Neural cell (in vitro differentiated cells): ENCODE measurements around the gene CYB5A. TPM values are rescaled to one million over a fixed set of nuclear protein-coding genes. Genes with fewer than 3 reads are reported as not detected.

ENCODE experiments used
- H2AFZ ChIP-seq: fragments of 200-600, 300-800 bp; sonication (generic), shearing (Covaris generic); 2 replicates; pipeline ENCODE4 v1.6.0; 2014; ENCODE audit warnings: low read depth, mild to moderate bottlenecking, antibody characterized with exemption, low read length, moderate library complexity
- H3F3A ChIP-seq: fragments of 200-600 bp; shearing (Covaris generic); 2 replicates; pipeline ENCODE4 v1.6.1; 2016; ENCODE audit warnings: mild to moderate bottlenecking, moderate library complexity, mixed read lengths, antibody characterized with exemption, low read length; ENCODE audit not compliant: insufficient read depth, poor library complexity, severe bottlenecking
- H3K27ac ChIP-seq: fragments of 200-600, 300-800 bp; sonication (generic), shearing (Covaris generic); 2 replicates; pipeline ENCODE4 v1.5.1; 2014; ENCODE audit warnings: mild to moderate bottlenecking, low read length, moderate library complexity
- H3K27me3 ChIP-seq: fragments of 300-800, 200-600 bp; sonication (generic), shearing (Covaris generic); 2 replicates; pipeline ENCODE4 v1.6.0; 2014; ENCODE audit warnings: mild to moderate bottlenecking, low read depth, low read length, moderate library complexity; ENCODE audit not compliant: insufficient read depth
- H3K36me3 ChIP-seq: fragments of 300-800, 200-600 bp; sonication (generic), shearing (Covaris generic); 2 replicates; pipeline ENCODE4 v1.5.1; 2014; ENCODE audit warnings: mild to moderate bottlenecking, antibody characterized with exemption, low read length, moderate library complexity; ENCODE audit not compliant: insufficient read depth
- H3K4me2 ChIP-seq: fragments of 300-800, 200-600 bp; sonication (generic), shearing (Covaris generic); 2 replicates; pipeline ENCODE4 v1.6.0; 2014; ENCODE audit warnings: mild to moderate bottlenecking, low read length
- H3K4me3 ChIP-seq: fragments of 300-800, 200-600 bp; sonication (generic), shearing (Covaris generic); 2 replicates; pipeline ENCODE4 v1.5.1; 2014; ENCODE audit warnings: mild to moderate bottlenecking, low read length, moderate library complexity
- H3K79me2 ChIP-seq: fragments of 200-600 bp; shearing (Covaris generic); replicated peaks from 2 replicates; pipeline ENCODE4 v1.6.0; 2014; ENCODE audit warnings: mild to moderate bottlenecking, low read length, moderate library complexity; ENCODE audit not compliant: insufficient read depth
- H3K9ac ChIP-seq: fragments of 300-800, 200-600 bp; sonication (generic), shearing (Covaris generic); 2 replicates; pipeline ENCODE4 v1.6.1; 2016; ENCODE audit warnings: mild to moderate bottlenecking, low read length, mixed read lengths
- H3K9me2 ChIP-seq: fragments of 200-600 bp; shearing (Covaris generic); 2 replicates; pipeline ENCODE4 v1.6.1; 2016; ENCODE audit warnings: mild to moderate bottlenecking, low read length, mixed read lengths; ENCODE audit not compliant: insufficient read depth
- H3K9me3 ChIP-seq: fragments of 200-600, 300-800 bp; sonication (generic), shearing (Covaris generic); 2 replicates; pipeline ENCODE4 v1.6.1; 2016; ENCODE audit warnings: mild to moderate bottlenecking, mixed run types, low read length, moderate library complexity, mixed read lengths
- H4K20me1 ChIP-seq: fragments of 200-600 bp; shearing (Covaris generic); 2 replicates; pipeline ENCODE4 v1.6.1; 2016; ENCODE audit warnings: mild to moderate bottlenecking, mixed run types; ENCODE audit not compliant: insufficient read depth
- CTCF ChIP-seq: fragments of 450-650 bp; IDR thresholded peaks from 2 replicates; pipeline ENCODE4 v1.5.1; 2014; ENCODE audit warnings: antibody characterized with exemption, mild to moderate bottlenecking, moderate library complexity; ENCODE audit not compliant: poor library complexity, severe bottlenecking
- EP300 ChIP-seq: fragments of 450-650 bp; conservative IDR thresholded peaks from 2 replicates; pipeline ENCODE4 v1.6.1; 2014; ENCODE audit warnings: antibody characterized with exemption, mild to moderate bottlenecking, moderate library complexity; ENCODE audit not compliant: poor library complexity, severe bottlenecking
- EZH2 ChIP-seq: fragments of 200-600, 300-800 bp; shearing (Covaris generic), sonication (generic); IDR thresholded peaks from 2 replicates; pipeline ENCODE4 v1.6.1; 2014; ENCODE audit warnings: antibody characterized with exemption, low read length, borderline replicate concordance, mild to moderate bottlenecking; ENCODE audit not compliant: insufficient read depth, poor library complexity, severe bottlenecking
- MXI1 ChIP-seq: fragments of 450-650 bp; conservative IDR thresholded peaks from 2 replicates; pipeline ENCODE4 v1.6.1; 2014; ENCODE audit warnings: antibody characterized with exemption, mild to moderate bottlenecking; ENCODE audit not compliant: poor library complexity, severe bottlenecking
- POLR2AphosphoS5 ChIP-seq: IDR thresholded peaks from 2 replicates; pipeline ENCODE4 v1.6.1; 2012
- RAD21 ChIP-seq: fragments of 450-650 bp; conservative IDR thresholded peaks from 2 replicates; pipeline ENCODE4 v1.6.1; 2014; ENCODE audit warnings: antibody characterized with exemption, mild to moderate bottlenecking, moderate library complexity
- SMC3 ChIP-seq: fragments of 450-650 bp; conservative IDR thresholded peaks from 2 replicates; pipeline ENCODE4 v1.6.1; 2014; ENCODE audit warnings: antibody characterized with exemption, mild to moderate bottlenecking, moderate library complexity; ENCODE audit not compliant: poor library complexity
- TAF1 ChIP-seq: IDR thresholded peaks from 2 replicates; pipeline ENCODE4 v1.6.1; 2012; ENCODE audit warnings: low read depth
- polyA plus RNA-seq: library from polyadenylated mRNA; depleted of rRNA; stranded (reverse); fragments of >200 nt; gene quantifications from 2 replicates; pipeline ENCODE4 v1.2.3, GENCODE V29; 2014
- TF ChIP-seq, protein P1 (sequence below): IDR thresholded peaks from 2 replicates; pipeline ENCODE4 v1.6.1; 2012; ENCODE audit warnings: borderline replicate concordance

CYB5A gene
- polyA plus RNA-seq, 1 donor from 2014 or later, result 35.4 TPM

DNA sequence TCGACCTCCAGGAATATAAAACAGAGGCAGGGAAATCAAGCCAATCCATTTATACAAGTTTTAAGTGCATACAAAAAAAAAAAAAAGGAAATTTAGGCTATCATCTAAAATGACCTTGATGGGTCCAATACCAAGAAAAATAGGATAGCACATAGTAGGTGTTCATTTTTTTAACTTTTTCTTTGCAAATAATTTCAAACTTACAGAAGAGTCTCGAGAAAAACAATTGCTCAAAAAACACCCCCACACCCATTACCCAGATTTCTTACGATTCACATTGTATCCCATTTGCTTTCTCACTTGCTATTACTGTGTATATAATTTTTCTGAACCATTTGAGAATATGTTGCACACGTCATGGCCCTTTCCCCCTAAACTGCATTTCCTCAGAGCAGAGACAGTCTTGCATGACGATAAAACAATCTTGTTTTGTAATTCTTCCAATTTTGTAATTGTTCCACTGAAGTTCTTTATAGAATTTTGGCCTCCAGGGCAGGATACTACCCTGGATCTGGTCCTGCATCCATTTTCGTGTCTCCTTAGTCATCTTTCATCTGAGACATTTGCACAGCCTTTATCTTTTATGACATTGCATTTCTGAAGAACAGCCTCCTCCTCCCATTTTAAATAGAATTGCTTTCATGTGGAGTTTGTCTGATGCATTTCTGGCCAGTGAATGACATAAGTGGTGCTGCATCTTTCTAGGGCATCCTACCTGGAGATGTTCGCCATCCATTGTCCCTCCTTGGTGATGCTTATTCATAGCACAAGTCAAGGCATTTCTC, 68.9 kb downstream of the CYB5A start:
- TF ChIP-seq TAF1 (no peak), MXI1 (no peak), CTCF (no peak), SMC3 (no peak), POLR2AphosphoS5 (no peak)
- TF ChIP-seq, protein P1, sequence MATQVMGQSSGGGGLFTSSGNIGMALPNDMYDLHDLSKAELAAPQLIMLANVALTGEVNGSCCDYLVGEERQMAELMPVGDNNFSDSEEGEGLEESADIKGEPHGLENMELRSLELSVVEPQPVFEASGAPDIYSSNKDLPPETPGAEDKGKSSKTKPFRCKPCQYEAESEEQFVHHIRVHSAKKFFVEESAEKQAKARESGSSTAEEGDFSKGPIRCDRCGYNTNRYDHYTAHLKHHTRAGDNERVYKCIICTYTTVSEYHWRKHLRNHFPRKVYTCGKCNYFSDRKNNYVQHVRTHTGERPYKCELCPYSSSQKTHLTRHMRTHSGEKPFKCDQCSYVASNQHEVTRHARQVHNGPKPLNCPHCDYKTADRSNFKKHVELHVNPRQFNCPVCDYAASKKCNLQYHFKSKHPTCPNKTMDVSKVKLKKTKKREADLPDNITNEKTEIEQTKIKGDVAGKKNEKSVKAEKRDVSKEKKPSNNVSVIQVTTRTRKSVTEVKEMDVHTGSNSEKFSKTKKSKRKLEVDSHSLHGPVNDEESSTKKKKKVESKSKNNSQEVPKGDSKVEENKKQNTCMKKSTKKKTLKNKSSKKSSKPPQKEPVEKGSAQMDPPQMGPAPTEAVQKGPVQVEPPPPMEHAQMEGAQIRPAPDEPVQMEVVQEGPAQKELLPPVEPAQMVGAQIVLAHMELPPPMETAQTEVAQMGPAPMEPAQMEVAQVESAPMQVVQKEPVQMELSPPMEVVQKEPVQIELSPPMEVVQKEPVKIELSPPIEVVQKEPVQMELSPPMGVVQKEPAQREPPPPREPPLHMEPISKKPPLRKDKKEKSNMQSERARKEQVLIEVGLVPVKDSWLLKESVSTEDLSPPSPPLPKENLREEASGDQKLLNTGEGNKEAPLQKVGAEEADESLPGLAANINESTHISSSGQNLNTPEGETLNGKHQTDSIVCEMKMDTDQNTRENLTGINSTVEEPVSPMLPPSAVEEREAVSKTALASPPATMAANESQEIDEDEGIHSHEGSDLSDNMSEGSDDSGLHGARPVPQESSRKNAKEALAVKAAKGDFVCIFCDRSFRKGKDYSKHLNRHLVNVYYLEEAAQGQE, result no peak

DNA sequence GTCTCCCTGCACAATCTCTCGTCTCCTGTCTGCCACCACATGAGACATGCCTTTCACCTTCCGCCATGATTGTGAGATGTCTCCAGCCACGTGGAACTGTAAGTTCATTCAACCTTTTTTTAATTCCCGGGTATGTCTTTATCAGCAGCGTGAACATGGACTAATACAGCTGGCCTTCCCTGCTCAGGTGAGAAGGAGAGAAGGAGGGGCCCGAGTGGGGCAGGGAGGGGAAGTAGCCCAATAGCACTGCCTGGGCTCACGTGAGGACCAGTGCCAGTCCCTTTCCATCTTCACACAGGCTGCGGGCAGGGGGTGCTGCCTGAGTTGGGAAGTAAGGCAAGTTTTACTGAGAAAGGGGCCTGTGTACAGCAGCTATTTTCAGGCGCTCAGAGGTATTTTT, 70.7 kb downstream of the CYB5A start:
- Histone ChIP-seq H3K79me2 (no peaks in the 10 kb centered on the region), H3K27ac (no peak overlapping the region), H3K4me3 (no peak overlapping the region), H2AFZ (no peak overlapping the region), H3F3A (no peaks in the 10 kb centered on the region), H3K9ac (no peak overlapping the region), H4K20me1 (no peaks in the 10 kb centered on the region), H3K36me3 (no peaks in the 10 kb centered on the region), H3K27me3 (no peaks in the 10 kb centered on the region), H3K4me2 (no peak overlapping the region), H3K9me2 (no peaks in the 10 kb centered on the region), H3K9me3 (no peaks in the 10 kb centered on the region)
- TF ChIP-seq POLR2AphosphoS5 (no peak), EZH2 (no peak), RAD21 (no peak), EP300 (no peak), SMC3 (no peak)
- TF ChIP-seq, protein P1, result no peak

More for the DNA sequence above, 68.9 kb downstream of the CYB5A start:
- no peaks in the 10 kb centered on the region for H3K27me3 ChIP-seq
- H3K4me2 ChIP-seq, result no peak overlapping the region
- no peaks in the 10 kb centered on the region for H3K9me2 ChIP-seq
- no peak overlapping the region for H3K4me3 ChIP-seq
- no peak overlapping the region for H3K27ac ChIP-seq
- H3F3A ChIP-seq, result no peaks in the 10 kb centered on the region
- no peaks in the 10 kb centered on the region for H3K79me2 ChIP-seq
- H3K9me3 ChIP-seq, result no peaks in the 10 kb centered on the region
- no peak overlapping the region for H2AFZ ChIP-seq
- H4K20me1 ChIP-seq, result no peaks in the 10 kb centered on the region
- no peaks in the 10 kb centered on the region for H3K36me3 ChIP-seq
- H3K9ac ChIP-seq, result no peak overlapping the region
